ENCODE results near the gene C6orf89. TPM values are rescaled to one million over a fixed set of nuclear protein-coding genes. Genes with fewer than 3 reads are reported as not detected.
A peak's percentile ranks its signal among the peaks of the same experiment; 100 is the strongest.

The C6orf89 gene
- total and polyA plus RNA-seq, 2 of the 13 experiments (the other 11 are each of a cell fraction or from before 2014, with no cell fraction given): 22.1 to 32.2 TPM

- TF ChIP-seq ZFP91 (CRISPR knock-in tag; IDR thresholded peaks at IDR 0.05; ENCODE audit: borderline replicate concordance): no peak
- no peak for TF ChIP-seq ZFP90 (CRISPR knock-in tag; IDR thresholded peaks at IDR 0.05; ENCODE audit: borderline replicate concordance)
- TF ChIP-seq MAX (IDR thresholded peaks at IDR 0.05): peak; percentile 32; the same call in 1 of the 2 replicates
- no peak for TF ChIP-seq ETV5 (CRISPR knock-in tag; IDR thresholded peaks at IDR 0.05; ENCODE audit: borderline replicate concordance)
- TF ChIP-seq ZNF414 (CRISPR knock-in tag; IDR thresholded peaks at IDR 0.05): 0 out of 2 replicates have a peak, but pooled peaks have one; percentile 58
- no peak for TF ChIP-seq FOSL1 (CRISPR knock-in tag; IDR thresholded peaks at IDR 0.05; ENCODE audit: borderline replicate concordance)
- no peak for TF ChIP-seq ZNF253 (CRISPR knock-in tag; IDR thresholded peaks at IDR 0.05; ENCODE audit: borderline replicate concordance)
- no peak for TF ChIP-seq FOXP4 (CRISPR knock-in tag; IDR thresholded peaks at IDR 0.05)
- no peak for TF ChIP-seq GLMP (CRISPR knock-in tag; IDR thresholded peaks at IDR 0.05; ENCODE audit: borderline replicate concordance)
- 0 out of 2 replicates have a peak, but pooled peaks have one; percentile 19 for TF ChIP-seq ZSCAN25 (CRISPR knock-in tag; IDR thresholded peaks at IDR 0.05)
- no peak for TF ChIP-seq RNF219 (CRISPR knock-in tag; IDR thresholded peaks at IDR 0.05)
- TF ChIP-seq CBX2 (IDR thresholded peaks at IDR 0.05; ENCODE audit: low read depth, low read length): no peak
- TF ChIP-seq CBX2 (CRISPR knock-in tag; IDR thresholded peaks at IDR 0.05; ENCODE audit: low read depth): no peak
- no peak for TF ChIP-seq FOXA1 (IDR thresholded peaks at IDR 0.05)
- TF ChIP-seq FOXA1 (CRISPR knock-in tag; IDR thresholded peaks at IDR 0.05): no peak
- peak; percentile 23; the same call in 1 of the 2 replicates for TF ChIP-seq KMT2B (CRISPR knock-in tag; IDR thresholded peaks at IDR 0.05)
- TF ChIP-seq PRDM15 (CRISPR knock-in tag; IDR thresholded peaks at IDR 0.05): no peak
These were observed 1.3 kb downstream of the C6orf89 start (continued) for GRCh38 chr6:36886950-36887618.

Data from HepG2 (cell line).